HL-60 (cell line): ENCODE data around the gene MAP3K14.

Experiments
- DNase-seq, 2 experiments: peaks; one replicate each; pipeline ENCODE4 v3.0.0-alpha.2; 2010 to 2020; ENCODE audit warnings: low read depth in 1 of 2, low spot score in 1 of 2
- H3K27ac ChIP-seq: fragments of 250-450 bp; sonication (Bioruptor Pico); replicated peaks from 2 replicates; pipeline ENCODE4 v1.5.1; 2020; ENCODE audit warnings: mild to moderate bottlenecking, moderate library complexity
- H3K27me3 ChIP-seq: fragments of 250-450 bp; sonication (Bioruptor Pico); 2 replicates; pipeline ENCODE4 v1.5.1; 2021; ENCODE audit warnings: mild to moderate bottlenecking, moderate library complexity; ENCODE audit not compliant: insufficient read depth, poor library complexity, severe bottlenecking
- H3K4me3 ChIP-seq: replicated peaks from 2 replicates; pipeline ENCODE4 v1.5.1; 2011; ENCODE audit warnings: mild to moderate bottlenecking, control low read depth, low read length; ENCODE audit not compliant: insufficient read depth
- CTCF ChIP-seq: IDR thresholded peaks from one replicate; pipeline ENCODE4 v1.5.1; 2011; ENCODE audit warnings: low read length, control low read depth, inconsistent platforms; ENCODE audit not compliant: insufficient read depth
- GABPA ChIP-seq: IDR thresholded peaks from 2 replicates; pipeline ENCODE4 v1.6.1; 2012; ENCODE audit warnings: low read depth
- POLR2AphosphoS5 ChIP-seq: IDR thresholded peaks from 2 replicates; pipeline ENCODE4 v1.6.1; 2012; ENCODE audit warnings: low read depth
- REST ChIP-seq: IDR thresholded peaks from 2 replicates; pipeline ENCODE4 v1.6.1; 2012; ENCODE audit warnings: low read depth; ENCODE audit not compliant: insufficient replicate concordance
- SPI1 ChIP-seq: IDR thresholded peaks from 2 replicates; pipeline ENCODE4 v1.6.1; 2012; ENCODE audit warnings: low read depth, mild to moderate bottlenecking, borderline replicate concordance

MAP3K14 gene

GRCh38 chr17:45265821-45266220 lies 51.0 kb downstream of the MAP3K14 start:
- H3K27ac ChIP-seq: no peak overlapping the region
- no peak for TF ChIP-seq SPI1
- no peaks in the 10 kb centered on the region for H3K27me3 ChIP-seq
- no peak for DNase-seq
- H3K4me3 ChIP-seq: no peak overlapping the region

GRCh38 chr17:45264988-45265387 lies 51.8 kb downstream of the MAP3K14 start:
- no peaks in the 10 kb centered on the region for H3K27me3 ChIP-seq
- no peak for TF ChIP-seq GABPA
- TF ChIP-seq CTCF: no peak
- TF ChIP-seq SPI1: no peak
- no peak for TF ChIP-seq POLR2AphosphoS5
- no peak for TF ChIP-seq REST
- no peak for DNase-seq
- H3K4me3 ChIP-seq: no peak overlapping the region
- H3K27ac ChIP-seq: no peak overlapping the region

- Histone ChIP-seq H3K4me3 (no peak overlapping the region), H3K27ac (no peak overlapping the region), H3K27me3 (no peaks in the 10 kb centered on the region)
- TF ChIP-seq POLR2AphosphoS5 (no peak), SPI1 (no peak), CTCF (no peak), REST (no peak), GABPA (no peak)
- no peak for DNase-seq
Measured at GRCh38 chr17:45264430-45264829, 52.4 kb downstream of the MAP3K14 start.

- DNase-seq: no peak
Measured at GRCh38 chr17:45263477-45263860, 53.4 kb downstream of the MAP3K14 start.

More at GRCh38 chr17:45263477-45263860, 53.4 kb downstream of the MAP3K14 start:
- TF ChIP-seq POLR2AphosphoS5: no peak
- TF ChIP-seq GABPA: no peak
- no peak for TF ChIP-seq SPI1
- TF ChIP-seq CTCF: no peak
- TF ChIP-seq REST: no peak
- Histone ChIP-seq H3K4me3 (no peak overlapping the region), H3K27me3 (no peaks in the 10 kb centered on the region), H3K27ac (no peak overlapping the region)
